ENCODE measurements around the gene CELA3B. TPM values are rescaled to one million over a fixed set of nuclear protein-coding genes. Genes with fewer than 3 reads are reported as not detected.
"Not testable (repeated sequence)": the region's sequence is repeated elsewhere in the genome, so short reads cannot be mapped to it uniquely, and the experiment has no call there.

The CELA3B gene
- total RNA-seq, 1 experiment from 2014 or later: not detected

- DNase-seq (ENCODE audit: low spot score): no peak
- Histone ChIP-seq H3K27ac (ENCODE audit: low read depth, low read length, poor library complexity, severe bottlenecking) (no peak overlapping the region), H3K9me3 (ENCODE audit: low read depth, low read length, poor library complexity, severe bottlenecking) (no peaks in the 10 kb centered on the region), H3K27me3 (replicated peaks; ENCODE audit: insufficient read depth, low read depth, low read length, poor library complexity) (no peaks in the 10 kb centered on the region), H3K4me1 (ENCODE audit: insufficient read depth, low read length, poor library complexity, severe bottlenecking) (peaks cover 16% of the 10 kb centered on the region), H3K36me3 (ENCODE audit: insufficient read depth, low read length, poor library complexity, severe bottlenecking) (no peaks in the 10 kb centered on the region), H3K4me3 (ENCODE audit: low read depth, low read length, poor library complexity, severe bottlenecking) (no peak overlapping the region)
- CTCF ChIA-PET: no interaction called here
- POLR2A ChIA-PET (ENCODE audit: low non-redundant PET): no interaction called here
- intact Hi-C loops (cut with micrococcal nuclease; ENCODE audit: unreplicated experiment): no loop called here
- no TSS peak for BruUV-seq (replicated peaks)
- no peak for TF ChIP-seq CTCF (conservative IDR thresholded peaks at IDR 0.05; ENCODE audit: low read depth, low read length)
- TF ChIP-seq EZH2 (IDR thresholded peaks at IDR 0.05; ENCODE audit: borderline replicate concordance, low read depth, low read length, poor library complexity, severe bottlenecking): no peak
These were observed 35.5 kb upstream of the CELA3B start for GRCh38 chr1:21941370-21941769.

- TF ChIP-seq CTCF (conservative IDR thresholded peaks at IDR 0.05; ENCODE audit: low read depth, low read length) (no peak), EZH2 (IDR thresholded peaks at IDR 0.05; ENCODE audit: borderline replicate concordance, low read depth, low read length, poor library complexity, severe bottlenecking) (no peak)
- H3K27ac ChIP-seq (ENCODE audit: low read depth, low read length, poor library complexity, severe bottlenecking): no peak overlapping the region
- no TSS peak for BruUV-seq (replicated peaks)
- ChIA-PET CTCF (no interaction called here), POLR2A (ENCODE audit: low non-redundant PET) (no interaction called here)
- H3K27me3 ChIP-seq (replicated peaks; ENCODE audit: insufficient read depth, low read depth, low read length, poor library complexity): no peaks in the 10 kb centered on the region
- H3K4me1 ChIP-seq (ENCODE audit: insufficient read depth, low read length, poor library complexity, severe bottlenecking): peaks cover 14% of the 10 kb centered on the region
- no peaks in the 10 kb centered on the region for H3K9me3 ChIP-seq (ENCODE audit: low read depth, low read length, poor library complexity, severe bottlenecking)
- H3K36me3 ChIP-seq (ENCODE audit: insufficient read depth, low read length, poor library complexity, severe bottlenecking): no peaks in the 10 kb centered on the region
- H3K4me3 ChIP-seq (ENCODE audit: low read depth, low read length, poor library complexity, severe bottlenecking): no peak overlapping the region
- intact Hi-C loops (cut with micrococcal nuclease; ENCODE audit: unreplicated experiment): no loop called here
- no peak for DNase-seq (ENCODE audit: low spot score)
These were observed 34.4 kb upstream of the CELA3B start for GRCh38 chr1:21942464-21942863.

GRCh38 chr1:21942959-21943640 lies 33.7 kb upstream of the CELA3B start:
- POLR2A ChIA-PET (ENCODE audit: low non-redundant PET); DNase-seq (ENCODE audit: low spot score); BruUV-seq (replicated peaks); CTCF ChIA-PET; H3K4me3 ChIP-seq (ENCODE audit: low read depth, low read length, poor library complexity, severe bottlenecking); H3K36me3 ChIP-seq (ENCODE audit: insufficient read depth, low read length, poor library complexity, severe bottlenecking); H3K9me3 ChIP-seq (ENCODE audit: low read depth, low read length, poor library complexity, severe bottlenecking); intact Hi-C loops (cut with micrococcal nuclease; ENCODE audit: unreplicated experiment); H3K27ac ChIP-seq (ENCODE audit: low read depth, low read length, poor library complexity, severe bottlenecking); H3K27me3 ChIP-seq (replicated peaks; ENCODE audit: insufficient read depth, low read depth, low read length, poor library complexity): not testable (repeated sequence)
- H3K4me1 ChIP-seq (ENCODE audit: insufficient read depth, low read length, poor library complexity, severe bottlenecking): peaks cover 10% of the 10 kb centered on the region

- no peak overlapping the region for H3K27ac ChIP-seq (ENCODE audit: low read depth, low read length, poor library complexity, severe bottlenecking)
- POLR2A ChIA-PET (ENCODE audit: low non-redundant PET): no interaction called here
- H3K27me3 ChIP-seq (replicated peaks; ENCODE audit: insufficient read depth, low read depth, low read length, poor library complexity): no peaks in the 10 kb centered on the region
- peaks cover 2% of the 10 kb centered on the region for H3K4me1 ChIP-seq (ENCODE audit: insufficient read depth, low read length, poor library complexity, severe bottlenecking)
- no peak for DNase-seq (ENCODE audit: low spot score)
- CTCF ChIA-PET: no interaction called here
- intact Hi-C loops (cut with micrococcal nuclease; ENCODE audit: unreplicated experiment): no loop called here
- no peak overlapping the region for H3K4me3 ChIP-seq (ENCODE audit: low read depth, low read length, poor library complexity, severe bottlenecking)
- no TSS peak for BruUV-seq (replicated peaks)
- H3K9me3 ChIP-seq (ENCODE audit: low read depth, low read length, poor library complexity, severe bottlenecking): no peaks in the 10 kb centered on the region
- TF ChIP-seq EZH2 (IDR thresholded peaks at IDR 0.05; ENCODE audit: borderline replicate concordance, low read depth, low read length, poor library complexity, severe bottlenecking): no peak
- TF ChIP-seq CTCF (conservative IDR thresholded peaks at IDR 0.05; ENCODE audit: low read depth, low read length): no peak
- no peaks in the 10 kb centered on the region for H3K36me3 ChIP-seq (ENCODE audit: insufficient read depth, low read length, poor library complexity, severe bottlenecking)
These were observed 32.1 kb upstream of the CELA3B start for GRCh38 chr1:21944733-21945073.

Measured in A673 (cell line).